NOMO-1 (cell line): ENCODE results near the gene SOX1.

Source experiments
- DNase-seq, 2 experiments: peaks; one replicate each; lab custom pipeline; 2025; ENCODE audit not compliant: unreplicated experiment in 2 of 2; lab: John Stamatoyannopoulos, UW

The SOX1 gene

GRCh38 chr13:112071723-112072533, 5.0 kb downstream of the SOX1 start:
- no peak for DNase-seq

DNA sequence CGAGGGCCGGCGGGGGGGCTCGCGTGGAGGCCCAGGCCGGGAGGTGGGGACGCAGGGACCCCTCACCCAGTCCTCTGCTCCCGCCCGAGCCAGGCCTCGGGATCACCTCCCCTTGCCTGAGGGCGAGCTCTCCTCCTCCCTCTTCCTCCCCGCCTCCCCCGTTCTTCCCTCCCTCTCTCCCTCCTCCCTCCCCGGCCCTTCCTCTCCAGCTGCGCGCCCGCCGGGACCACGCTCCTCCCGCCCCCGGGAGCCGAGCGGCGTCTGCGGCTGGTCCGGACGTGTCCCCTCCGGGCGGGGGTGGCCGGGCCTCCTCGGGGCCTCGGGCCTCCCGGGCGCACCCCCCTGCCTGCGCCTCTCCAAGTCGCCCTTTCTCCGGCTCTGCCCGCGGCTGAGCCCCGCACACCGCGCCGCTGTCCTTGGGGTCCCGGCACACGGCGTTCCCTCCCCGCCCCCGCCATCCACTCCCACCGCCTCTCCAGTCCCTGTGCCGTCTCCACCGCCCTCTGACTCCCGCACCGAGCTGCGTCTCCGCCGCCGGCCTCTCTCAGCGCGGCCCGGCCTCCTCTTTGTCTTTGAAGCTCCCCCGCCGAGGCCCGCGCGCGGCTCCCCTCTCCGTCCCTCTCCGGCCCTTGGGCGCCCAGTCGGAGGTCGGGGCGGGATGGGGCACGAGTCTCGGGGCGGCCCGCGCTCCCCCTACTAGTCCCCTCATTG, 5.7 kb downstream of the SOX1 start:
- no peak for DNase-seq

- no peak for DNase-seq
These were observed 6.5 kb downstream of the SOX1 start for GRCh38 chr13:112073245-112074138.

DNA sequence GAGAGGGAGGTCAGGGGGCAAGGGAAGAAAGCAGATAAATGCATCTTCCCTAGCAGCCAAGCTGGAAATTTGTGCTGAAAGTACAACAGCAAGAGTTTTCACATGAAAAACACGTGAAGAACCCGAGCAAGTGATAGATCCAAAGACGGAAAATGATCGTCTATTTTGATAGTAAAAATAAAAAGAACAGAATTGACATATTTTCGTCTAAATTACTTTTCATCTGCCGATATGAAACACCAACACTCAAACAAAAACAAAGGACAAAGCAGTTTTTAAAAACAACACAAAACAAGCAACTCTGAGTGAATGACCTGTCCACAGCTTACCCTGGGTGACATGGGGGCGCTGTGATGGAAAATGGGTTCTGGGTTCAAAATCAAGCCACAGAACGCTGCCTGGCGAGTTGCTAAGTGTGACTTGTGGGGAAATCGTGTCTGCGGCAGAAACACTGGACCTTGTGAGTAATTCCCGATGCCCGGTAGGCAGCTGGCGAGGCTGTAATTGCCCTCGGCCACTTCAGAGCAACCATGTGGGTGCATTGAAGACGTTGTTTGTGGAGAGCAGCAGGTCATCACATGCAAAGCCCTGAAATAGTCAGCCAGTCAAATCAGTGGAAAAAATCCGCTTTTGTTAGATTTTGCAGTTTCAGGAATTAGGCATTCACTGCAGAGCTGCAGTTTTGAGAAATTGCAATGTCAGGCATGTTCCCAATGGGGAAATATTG, 7.4 kb downstream of the SOX1 start:
- DNase-seq, result no peak

- DNase-seq, result no peak
These were observed 10.8 kb downstream of the SOX1 start for GRCh38 chr13:112077729-112078128.

GRCh38 chr13:112078216-112078615, 11.3 kb downstream of the SOX1 start:
- DNase-seq, result no peak

- no peak for DNase-seq
These were observed 12.1 kb downstream of the SOX1 start for GRCh38 chr13:112078879-112079531.

- no peak for DNase-seq
These were observed 12.7 kb downstream of the SOX1 start for GRCh38 chr13:112079696-112080095.

DNA sequence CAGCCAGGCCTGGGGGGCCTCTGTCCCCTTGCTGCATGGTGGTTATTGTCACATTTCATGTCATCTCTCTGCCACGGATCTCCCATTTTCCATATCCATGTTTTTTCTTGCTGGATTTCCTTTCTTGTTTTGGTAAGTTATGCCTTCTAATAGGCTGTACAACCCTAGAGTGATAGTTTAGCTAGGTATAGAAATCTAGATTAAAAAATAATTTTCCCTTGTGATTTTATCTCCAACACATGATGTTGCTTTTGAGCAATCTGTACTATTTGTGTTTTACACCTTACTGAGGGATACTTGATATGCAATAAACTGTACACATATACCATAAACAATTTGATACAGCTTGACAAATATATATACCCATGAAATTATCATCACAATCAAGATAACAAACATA, 17.0 kb downstream of the SOX1 start:
- no peak for DNase-seq

DNA sequence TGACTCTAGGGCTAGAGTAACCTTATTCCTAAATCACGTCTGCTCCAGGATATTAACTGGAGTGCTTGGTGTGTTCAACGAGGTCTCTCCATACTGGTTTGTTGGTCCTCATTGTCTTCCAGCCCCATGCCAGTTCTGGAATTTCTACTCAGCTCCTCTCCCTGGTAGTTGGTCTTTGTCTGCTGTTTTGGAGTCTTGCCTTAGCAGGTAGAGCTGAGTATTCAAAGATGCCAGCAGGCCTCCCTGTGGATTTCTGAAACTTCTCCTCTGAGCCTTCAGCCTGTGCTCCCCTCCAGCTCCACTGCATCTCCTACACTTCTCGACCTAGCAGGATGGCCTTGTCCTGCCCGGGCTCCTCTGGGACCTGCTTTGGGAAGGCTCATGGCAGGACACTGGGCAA, 25.5 kb downstream of the SOX1 start:
- no peak for DNase-seq

GRCh38 chr13:112095354-112095753, 28.4 kb downstream of the SOX1 start:
- DNase-seq, result no peak

DNA sequence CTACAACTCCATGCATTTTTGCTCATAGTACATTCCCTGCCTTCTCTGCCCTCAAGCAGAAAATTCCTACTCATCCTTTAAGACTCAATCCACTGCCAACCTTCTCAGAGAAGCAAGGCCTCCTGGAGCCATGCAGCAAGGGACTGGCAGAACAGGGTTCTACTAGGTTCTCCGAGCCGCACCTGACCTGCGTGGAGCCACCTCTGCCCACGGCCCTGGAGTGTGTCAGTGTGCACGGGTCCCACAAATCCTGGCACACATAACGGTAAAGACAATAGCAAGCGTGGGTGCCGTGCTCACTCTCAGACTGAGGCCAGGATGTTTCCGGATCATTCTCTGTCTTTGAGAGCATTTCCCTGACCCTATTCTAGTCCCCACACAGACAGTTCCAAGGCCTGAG, 30.0 kb downstream of the SOX1 start:
- DNase-seq, result no peak

DNA sequence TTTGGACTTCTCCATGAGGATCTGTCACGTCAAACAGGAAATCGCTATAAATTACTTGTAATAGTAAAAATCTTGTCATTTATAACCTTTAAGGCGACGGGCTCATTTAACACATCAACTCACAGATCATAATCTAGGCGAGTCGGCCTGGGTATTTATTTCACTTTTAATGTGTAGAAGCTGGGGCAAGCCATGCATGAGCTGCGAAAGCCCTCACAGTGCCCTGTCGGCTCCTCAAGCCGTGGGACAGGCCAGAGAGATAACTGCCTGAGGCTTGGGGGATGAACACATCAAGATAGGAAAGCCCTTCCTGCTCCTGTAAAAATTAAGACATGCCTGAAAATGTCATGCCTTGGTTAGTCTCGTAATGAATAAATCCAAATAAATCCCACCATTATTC, 30.8 kb downstream of the SOX1 start:
- no peak for DNase-seq

GRCh38 chr13:112098699-112099098, 31.8 kb downstream of the SOX1 start:
- no peak for DNase-seq

GRCh38 chr13:112101360-112101930, 34.5 kb downstream of the SOX1 start:
- DNase-seq, result no peak

GRCh38 chr13:112102243-112102642, 35.3 kb downstream of the SOX1 start:
- no peak for DNase-seq

GRCh38 chr13:112103260-112103838, 36.4 kb downstream of the SOX1 start:
- DNase-seq, result no peak

- no peak for DNase-seq
These were observed 37.3 kb downstream of the SOX1 start for GRCh38 chr13:112103961-112104880.
